Peyer's patch (tissue), 4 donors: Measurements from ENCODE around the gene TTC34. TPM values are rescaled to one million over a fixed set of nuclear protein-coding genes. Genes with fewer than 3 reads are reported as not detected.

ENCODE experiments used
- DNase-seq, 3 donors: peaks; one replicate each; pipeline ENCODE4 v3.0.0-alpha.2; 2017 to 2019
- H3K27ac ChIP-seq, 4 donors: fragments of 200-600 bp; sonication (generic); one replicate each; pipeline ENCODE4 v1.5.1; 2016 to 2019
- H3K27me3 ChIP-seq, 2 donors: fragments of 200-600 bp; sonication (generic); one replicate each; pipeline ENCODE4 v1.5.1; 2019
- H3K36me3 ChIP-seq, 3 donors: fragments of 200-600 bp; sonication (generic); one replicate each; pipeline ENCODE4 v1.5.1; 2016 to 2019
- H3K4me1 ChIP-seq, 4 donors: fragments of 200-600 bp; sonication (generic); one replicate each; pipeline ENCODE4 v1.5.1; 2016 to 2019
- H3K4me3 ChIP-seq, 4 donors: fragments of 200-600 bp; sonication (generic); 1 replicate in 3 of 4; 2 replicates in 1 of 4; pipeline ENCODE4 v1.5.1; 2016 to 2019; ENCODE audit warnings: mild to moderate bottlenecking in 1 of 4
- H3K9me3 ChIP-seq, 4 donors: fragments of 200-600 bp; sonication (generic); one replicate each; pipeline ENCODE4 v1.5.1; 2016 to 2019; ENCODE audit warnings: mild to moderate bottlenecking in 1 of 4
- POLR2A ChIP-seq, 2 donors: fragments of 450-650 bp; IDR thresholded peaks; one replicate each; pipeline ENCODE4 v1.5.1; 2017; ENCODE audit warnings: antibody characterized with exemption in 2 of 2, mild to moderate bottlenecking in 2 of 2, moderate library complexity in 2 of 2
- total RNA-seq, 4 donors: library from RNA; depleted of rRNA; stranded (reverse); fragments of >200 nt; gene quantifications; one replicate each; pipeline ENCODE4 v1.1.0, GENCODE V29; 2016
- TF ChIP-seq, protein P1 (sequence below), 6 experiments: fragments of 450-650 bp in 4 of 6; fragments of 200-600 bp in 2 of 6; sonication (generic) in 1 of 6; IDR thresholded peaks; one replicate each; pipeline ENCODE4 v1.5.1; 2017 to 2019; ENCODE audit warnings: antibody characterized with exemption in 6 of 6, mild to moderate bottlenecking in 3 of 6, moderate library complexity in 1 of 6

Gene TTC34
- total RNA-seq, 4 donors from 2014 or later: 0.53 to 2.4 (median 1.5) TPM

DNA sequence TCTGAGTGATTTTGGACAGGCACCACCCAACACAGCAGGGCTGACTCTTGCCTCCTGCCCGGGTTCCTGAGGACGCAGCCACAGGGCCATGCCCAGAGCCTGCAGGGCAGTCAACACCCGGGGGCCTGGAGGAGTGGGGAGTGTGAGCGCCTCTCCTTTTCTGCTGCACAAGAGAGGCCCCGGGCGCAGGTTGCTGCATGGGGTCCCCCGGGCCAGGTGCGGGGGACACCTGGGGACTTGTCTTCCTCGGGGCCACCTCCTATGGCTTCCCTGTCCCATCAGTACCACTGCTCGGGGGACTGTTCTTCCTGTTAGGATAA lies 6.9 kb upstream of the TTC34 start:
- no peaks in the 10 kb centered on the region for H3K36me3 ChIP-seq
- peaks cover 0 to 4% (median 0%) of the 10 kb centered on the region in 4 donors for H3K9me3 ChIP-seq
- H3K4me1 ChIP-seq: no peaks in the 10 kb centered on the region
- H3K4me3 ChIP-seq: no peak overlapping the region
- no peaks in the 10 kb centered on the region for H3K27me3 ChIP-seq
- no peak for DNase-seq
- H3K27ac ChIP-seq: no peak overlapping the region
- TF ChIP-seq, protein P1, sequence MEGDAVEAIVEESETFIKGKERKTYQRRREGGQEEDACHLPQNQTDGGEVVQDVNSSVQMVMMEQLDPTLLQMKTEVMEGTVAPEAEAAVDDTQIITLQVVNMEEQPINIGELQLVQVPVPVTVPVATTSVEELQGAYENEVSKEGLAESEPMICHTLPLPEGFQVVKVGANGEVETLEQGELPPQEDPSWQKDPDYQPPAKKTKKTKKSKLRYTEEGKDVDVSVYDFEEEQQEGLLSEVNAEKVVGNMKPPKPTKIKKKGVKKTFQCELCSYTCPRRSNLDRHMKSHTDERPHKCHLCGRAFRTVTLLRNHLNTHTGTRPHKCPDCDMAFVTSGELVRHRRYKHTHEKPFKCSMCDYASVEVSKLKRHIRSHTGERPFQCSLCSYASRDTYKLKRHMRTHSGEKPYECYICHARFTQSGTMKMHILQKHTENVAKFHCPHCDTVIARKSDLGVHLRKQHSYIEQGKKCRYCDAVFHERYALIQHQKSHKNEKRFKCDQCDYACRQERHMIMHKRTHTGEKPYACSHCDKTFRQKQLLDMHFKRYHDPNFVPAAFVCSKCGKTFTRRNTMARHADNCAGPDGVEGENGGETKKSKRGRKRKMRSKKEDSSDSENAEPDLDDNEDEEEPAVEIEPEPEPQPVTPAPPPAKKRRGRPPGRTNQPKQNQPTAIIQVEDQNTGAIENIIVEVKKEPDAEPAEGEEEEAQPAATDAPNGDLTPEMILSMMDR (IDR thresholded peaks at IDR 0.05): no peak
- TF ChIP-seq POLR2A (IDR thresholded peaks at IDR 0.05): no peak

DNA sequence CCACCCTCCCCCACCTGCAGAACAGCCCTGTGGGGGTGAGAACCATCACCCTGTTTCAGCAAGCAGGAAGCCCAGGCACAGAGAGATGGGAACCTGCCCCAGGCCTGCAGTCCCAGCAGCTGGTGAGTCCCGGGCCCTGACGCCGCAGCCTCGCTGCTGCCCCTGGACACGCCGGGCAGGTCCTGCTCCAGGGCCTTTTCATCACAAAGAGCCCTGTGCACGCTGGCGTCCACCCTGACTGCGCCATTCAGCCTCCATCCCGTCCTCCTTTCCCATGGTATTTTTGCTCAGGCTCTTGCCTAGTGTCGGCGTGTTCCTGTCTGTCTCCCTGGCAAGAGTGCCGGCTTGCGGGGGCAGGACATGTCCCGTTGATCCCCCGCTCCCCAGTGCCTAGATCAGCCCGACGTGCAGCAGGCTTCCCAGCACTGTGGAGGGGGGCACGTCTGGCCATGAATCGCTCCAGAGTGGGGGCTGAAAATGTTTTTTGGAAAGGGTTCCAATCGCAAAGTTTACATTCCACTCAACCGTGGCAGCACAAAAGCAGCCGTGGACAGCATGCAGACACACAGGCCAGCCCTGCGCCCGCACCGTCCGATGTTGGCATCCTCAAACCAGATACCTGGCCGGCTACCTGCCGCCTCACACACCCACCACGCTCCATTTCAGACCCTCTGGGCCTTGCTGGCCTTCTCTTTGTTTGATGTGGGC lies 6.3 kb upstream of the TTC34 start:
- no peaks in the 10 kb centered on the region for H3K36me3 ChIP-seq
- H3K27me3 ChIP-seq: no peaks in the 10 kb centered on the region
- no peaks in the 10 kb centered on the region for H3K4me1 ChIP-seq
- H3K27ac ChIP-seq: no peak overlapping the region
- DNase-seq: no peak
- peaks cover 0 to 4% (median 0%) of the 10 kb centered on the region in 4 donors for H3K9me3 ChIP-seq
- H3K4me3 ChIP-seq: no peak overlapping the region
- TF ChIP-seq POLR2A (IDR thresholded peaks at IDR 0.05): no peak
- TF ChIP-seq, protein P1 (IDR thresholded peaks at IDR 0.05): no peak

GRCh38 chr1:2807036-2807435 lies 5.5 kb upstream of the TTC34 start:
- no peak for TF ChIP-seq POLR2A (IDR thresholded peaks at IDR 0.05)
- TF ChIP-seq, protein P1 (IDR thresholded peaks at IDR 0.05): no peak
- Histone ChIP-seq H3K27me3 (no peaks in the 10 kb centered on the region), H3K4me3 (no peak overlapping the region), H3K27ac (no peak overlapping the region), H3K4me1 (no peaks in the 10 kb centered on the region), H3K9me3 (peaks cover 0 to under 1% (median 0%) of the 10 kb centered on the region in 4 donors), H3K36me3 (no peaks in the 10 kb centered on the region)
- no peak for DNase-seq

DNA sequence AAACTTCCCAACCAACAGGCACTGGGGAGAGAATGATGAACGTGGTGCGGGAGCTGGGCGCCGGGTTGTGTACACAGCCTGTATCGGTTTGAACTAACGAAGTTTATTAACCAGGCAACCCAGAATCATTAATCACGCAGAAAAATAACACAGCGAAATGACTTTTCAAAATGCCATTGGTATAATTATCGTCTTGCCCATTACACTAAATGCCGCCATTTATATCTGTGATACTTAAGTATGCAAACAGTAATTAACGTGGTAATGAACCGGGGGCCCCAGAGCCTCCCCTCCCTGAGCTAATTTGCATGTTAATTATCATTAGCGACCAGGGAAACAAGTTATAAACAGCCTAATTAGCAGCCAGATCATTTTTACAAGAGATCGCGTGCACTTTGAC lies 5.1 kb upstream of the TTC34 start:
- Histone ChIP-seq H3K36me3 (no peaks in the 10 kb centered on the region), H3K9me3 (no peaks in the 10 kb centered on the region), H3K27ac (no peak overlapping the region), H3K4me3 (no peak overlapping the region), H3K4me1 (no peaks in the 10 kb centered on the region), H3K27me3 (no peaks in the 10 kb centered on the region)
- TF ChIP-seq, protein P1 (IDR thresholded peaks at IDR 0.05): no peak
- no peak for TF ChIP-seq POLR2A (IDR thresholded peaks at IDR 0.05)
- no peak for DNase-seq

DNA sequence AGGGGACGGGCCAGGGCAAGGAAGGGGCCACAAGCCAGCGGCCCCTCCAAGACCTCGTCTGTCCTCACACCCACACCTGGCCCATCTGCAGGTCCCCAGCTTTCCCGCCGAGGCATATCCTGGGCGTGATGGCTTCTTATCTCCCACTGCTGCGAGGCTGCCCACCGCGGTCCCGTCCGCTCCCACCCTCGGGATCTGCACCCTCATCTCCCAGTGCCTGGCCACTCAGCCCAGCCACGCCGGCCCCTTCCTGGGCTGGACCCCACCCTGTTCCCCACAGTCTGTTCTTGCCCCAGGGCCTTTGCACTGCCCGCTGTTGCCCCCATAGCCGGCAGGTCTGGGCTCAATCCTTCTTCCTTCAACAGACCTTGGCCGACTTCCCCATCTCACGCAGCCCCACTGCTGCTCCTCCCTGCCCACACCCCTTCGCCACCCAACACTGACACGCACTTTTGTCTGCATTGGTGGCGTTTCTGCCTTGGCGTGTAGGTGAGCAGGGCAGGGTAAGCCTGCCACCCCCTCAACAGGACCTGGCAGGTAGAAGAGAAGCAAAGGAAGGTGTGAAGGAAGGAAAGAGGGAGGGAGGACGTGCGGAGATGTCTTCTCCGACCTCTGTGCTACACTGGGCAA lies 4.4 kb upstream of the TTC34 start:
- Histone ChIP-seq H3K4me1 (no peaks in the 10 kb centered on the region), H3K27ac (no peak overlapping the region), H3K4me3 (no peak overlapping the region), H3K27me3 (no peaks in the 10 kb centered on the region), H3K9me3 (no peaks in the 10 kb centered on the region), H3K36me3 (no peaks in the 10 kb centered on the region)
- TF ChIP-seq POLR2A (IDR thresholded peaks at IDR 0.05): no peak
- TF ChIP-seq, protein P1 (IDR thresholded peaks at IDR 0.05): no peak
- DNase-seq: no peak
